Middle frontal gyrus (tissue), 1 donor: ENCODE measurements around the gene PREP.
"Not testable (repeated sequence)": the region's sequence is repeated elsewhere in the genome, so short reads cannot be mapped to it uniquely, and the experiment has no call there.

Experiments
- DNase-seq: peaks from one replicate; pipeline ENCODE4 v3.0.0-alpha.2; 2015; ENCODE audit warnings: low spot score; ENCODE audit errors: extremely low spot score

Gene PREP

DNA sequence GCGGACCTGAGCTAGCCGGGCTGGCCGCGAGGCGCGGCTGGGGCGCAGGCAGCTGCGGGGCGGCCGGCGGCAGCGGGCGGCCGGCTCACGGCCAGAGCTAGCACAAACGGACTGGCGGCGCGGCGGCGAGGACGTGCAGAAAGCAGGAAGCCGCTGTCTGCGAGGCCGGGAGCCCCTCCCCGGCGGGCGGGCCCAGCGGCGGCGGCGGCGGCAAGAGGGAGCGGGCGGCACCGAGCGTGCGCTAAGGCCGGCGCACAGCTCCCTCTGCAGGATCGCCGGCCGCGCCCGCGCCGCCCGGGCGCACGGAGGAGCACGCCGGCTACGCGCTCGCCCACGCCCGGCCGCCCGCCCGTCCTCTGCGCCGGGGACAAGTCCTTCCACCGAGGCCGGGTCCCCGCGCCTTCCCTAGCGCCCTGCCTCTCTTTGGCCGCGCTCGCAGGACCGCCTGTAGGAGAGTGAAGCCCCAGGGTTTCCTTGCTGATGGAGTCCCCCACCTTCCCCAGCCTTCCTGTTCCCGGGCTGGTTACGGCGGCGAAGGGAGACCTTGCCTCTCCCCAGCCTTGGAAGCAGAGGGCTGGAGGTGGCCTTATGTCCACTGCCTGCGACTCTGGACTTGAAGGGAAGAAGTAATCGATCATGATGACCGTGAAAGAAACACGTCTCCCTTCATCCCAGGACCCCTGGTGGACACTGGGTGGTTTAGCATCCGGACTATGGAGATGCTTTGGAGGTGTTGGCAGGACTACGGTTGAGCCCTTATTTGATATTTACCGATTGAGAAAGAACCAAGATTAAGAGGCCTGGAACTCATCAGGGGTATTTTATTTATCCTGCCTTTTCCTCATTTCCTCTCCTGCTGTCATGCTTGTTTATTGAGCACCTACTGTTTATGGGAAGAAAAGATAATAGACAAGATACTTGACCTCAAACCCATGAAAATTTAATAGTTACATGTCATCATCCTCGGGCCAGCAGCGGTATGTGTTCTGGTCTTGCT, at the start of gene PREP:
Gene PREP (minus strand): TSS at position 144 of the 997 bp plus-strand sequence. CDS start 191 bp downstream, outside the sequence.
- peak; percentile 80 for DNase-seq

DNA sequence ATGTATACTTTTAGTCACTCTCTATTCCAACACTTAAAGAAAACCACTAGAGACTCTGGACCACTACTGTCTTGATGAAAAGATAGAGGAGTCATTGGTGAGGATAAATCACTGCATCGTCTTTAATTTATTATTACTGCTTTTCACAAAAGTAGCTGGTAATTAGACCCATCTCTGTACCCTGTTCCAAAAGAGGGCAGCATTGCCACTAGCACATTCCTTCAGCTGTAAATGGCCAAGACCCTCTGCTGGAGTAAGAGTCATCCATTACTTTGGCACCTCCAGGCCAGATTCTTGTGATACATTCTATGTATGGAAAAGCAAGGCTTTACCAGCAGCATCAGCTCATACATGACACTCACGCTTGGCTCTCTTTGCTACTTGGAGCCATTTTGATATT, 49.5 kb upstream of the PREP start:
- no peak for DNase-seq

DNA sequence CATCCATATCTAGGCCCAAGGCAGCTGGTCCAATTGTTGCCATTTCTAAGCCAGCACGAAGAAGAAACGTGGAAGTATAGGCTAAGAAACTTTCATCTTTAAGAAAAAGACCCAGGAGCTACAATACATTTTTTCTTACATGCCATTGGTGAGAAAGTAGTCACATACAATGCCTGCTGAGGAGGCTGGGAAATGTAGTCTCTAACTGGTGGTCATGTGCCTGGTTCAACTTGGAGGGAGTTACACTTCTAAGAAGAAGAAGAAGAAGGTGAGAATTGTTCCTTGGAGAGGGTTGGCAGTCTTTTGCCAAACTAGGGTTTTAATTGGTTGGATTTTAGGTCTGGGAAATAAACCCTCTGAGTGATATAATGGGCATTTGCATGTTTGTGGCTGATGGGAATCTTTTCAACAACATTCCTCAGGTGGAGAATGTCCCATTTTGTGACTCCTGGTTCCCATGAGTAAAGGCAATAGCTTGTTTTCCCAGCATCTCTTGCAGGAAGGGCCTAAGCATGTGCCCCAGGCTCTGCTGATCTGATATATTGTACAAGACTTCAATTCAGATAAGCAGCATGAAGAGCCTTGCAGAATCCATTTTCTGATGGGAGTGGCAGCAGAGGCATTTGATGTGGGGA, 47.0 kb upstream of the PREP start:
- no peak for DNase-seq

DNA sequence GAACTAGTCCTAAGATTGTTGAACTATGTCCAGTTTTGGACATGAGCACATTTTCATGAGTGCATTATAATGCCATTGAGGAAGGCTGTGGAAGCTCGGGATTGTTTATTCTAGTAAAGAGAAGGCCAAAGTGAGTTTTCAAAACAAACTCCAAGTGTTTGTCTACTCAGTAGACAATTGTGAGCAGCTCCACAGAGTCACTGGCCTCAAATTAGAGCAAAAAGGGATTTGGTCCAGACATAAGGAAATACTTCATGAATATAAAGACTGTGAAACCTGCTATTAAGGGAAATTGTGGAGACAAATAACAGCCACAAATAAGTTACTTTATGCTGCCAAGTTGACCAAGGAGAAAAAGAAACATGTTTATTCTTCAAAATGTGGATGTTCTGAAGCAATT, 42.6 kb upstream of the PREP start:
- DNase-seq = no peak

DNA sequence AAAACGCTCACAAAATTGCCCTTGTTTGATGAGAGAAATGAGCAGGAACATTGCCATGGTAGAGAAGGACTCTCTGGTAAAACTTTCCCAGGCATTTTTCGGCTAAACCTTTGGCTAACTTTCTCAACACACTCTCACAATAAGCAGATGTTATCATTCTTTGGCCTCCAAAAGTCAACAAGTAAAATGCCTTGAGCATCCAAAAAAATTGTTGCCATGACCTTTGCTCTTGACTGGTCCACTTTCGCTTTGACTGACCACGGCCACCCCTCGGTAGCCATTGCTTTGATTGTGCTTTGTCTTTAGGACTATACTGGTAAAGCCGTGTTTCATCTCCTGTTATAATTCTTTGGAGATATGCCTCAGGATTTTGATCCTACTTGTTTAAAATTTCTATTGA, 41.1 kb upstream of the PREP start:
- DNase-seq = no peak

DNA sequence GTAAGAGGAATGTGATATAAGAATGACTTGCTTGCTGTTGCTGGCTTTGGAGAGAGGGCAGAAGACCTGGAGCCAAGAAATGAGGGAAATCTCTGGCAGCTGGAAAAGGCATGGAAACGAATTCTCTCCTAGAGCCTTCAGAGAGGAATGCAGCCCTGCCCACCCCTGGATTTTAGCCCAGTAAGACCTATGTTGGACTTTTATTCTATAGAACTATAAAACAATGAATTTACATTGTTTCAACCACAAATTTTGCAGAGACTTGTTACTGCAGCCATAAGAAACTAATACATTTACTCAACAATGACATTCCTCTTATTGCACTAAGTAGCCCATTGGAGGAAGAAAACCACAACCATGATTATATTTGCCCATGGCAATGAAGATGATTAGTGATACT, 39.5 kb upstream of the PREP start:
- DNase-seq = no peak

DNA sequence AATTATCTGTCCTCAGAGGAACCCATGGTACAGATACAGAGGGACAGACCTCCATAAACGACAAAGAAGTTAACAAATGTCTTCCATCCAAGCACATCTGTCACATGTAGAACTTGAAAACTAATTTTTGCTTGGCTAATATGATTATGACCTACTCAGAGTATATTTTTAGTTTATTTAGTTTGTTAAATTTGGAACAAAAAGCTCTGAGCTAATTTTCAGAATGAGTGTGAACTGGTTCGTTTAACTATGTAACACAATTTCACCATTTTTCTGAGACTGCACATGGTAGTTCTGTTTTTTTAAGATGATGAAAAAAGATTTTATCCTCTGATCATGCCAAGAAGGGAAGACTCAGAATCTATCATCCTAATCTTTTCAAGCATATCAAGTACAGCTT, 34.4 kb upstream of the PREP start:
- DNase-seq = no peak

DNA sequence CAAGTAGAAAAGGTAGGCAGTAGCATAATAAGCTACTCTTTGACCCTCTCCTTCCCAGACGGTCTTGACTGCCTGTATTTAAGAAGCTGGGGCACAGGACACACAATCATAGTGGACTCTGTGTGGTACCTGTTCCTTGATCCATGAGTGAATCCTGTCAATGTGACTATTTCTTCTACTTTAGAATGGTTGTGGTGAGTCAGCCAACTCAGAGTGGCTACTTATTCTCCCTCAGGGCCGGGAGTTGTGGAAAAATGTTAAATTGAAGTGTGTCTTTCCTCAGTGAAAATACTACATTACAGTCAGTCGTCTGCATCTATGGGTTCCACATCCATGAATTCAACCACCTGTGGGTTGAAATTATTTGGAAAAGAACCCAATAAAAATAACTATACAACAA, 30.8 kb upstream of the PREP start:
- no peak for DNase-seq

DNA sequence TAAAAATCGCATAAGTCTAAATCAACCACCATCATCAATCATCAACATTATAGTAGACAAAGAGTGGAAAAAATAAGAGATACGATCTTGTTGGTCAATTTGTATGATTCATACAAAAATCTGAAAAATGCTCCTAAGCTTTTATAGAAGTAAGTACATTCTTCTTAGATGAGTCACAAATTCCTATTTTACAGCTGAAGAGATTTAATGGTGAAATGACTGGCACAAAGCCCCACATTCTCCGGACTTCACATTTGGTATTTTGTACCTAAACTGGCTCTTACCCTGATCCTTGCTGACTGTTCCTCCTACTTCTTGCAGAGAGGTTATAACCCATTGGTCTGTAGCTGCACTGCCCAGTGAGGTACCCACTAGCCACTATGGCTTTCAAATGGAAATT, 29.9 kb upstream of the PREP start:
- DNase-seq = no peak

DNA sequence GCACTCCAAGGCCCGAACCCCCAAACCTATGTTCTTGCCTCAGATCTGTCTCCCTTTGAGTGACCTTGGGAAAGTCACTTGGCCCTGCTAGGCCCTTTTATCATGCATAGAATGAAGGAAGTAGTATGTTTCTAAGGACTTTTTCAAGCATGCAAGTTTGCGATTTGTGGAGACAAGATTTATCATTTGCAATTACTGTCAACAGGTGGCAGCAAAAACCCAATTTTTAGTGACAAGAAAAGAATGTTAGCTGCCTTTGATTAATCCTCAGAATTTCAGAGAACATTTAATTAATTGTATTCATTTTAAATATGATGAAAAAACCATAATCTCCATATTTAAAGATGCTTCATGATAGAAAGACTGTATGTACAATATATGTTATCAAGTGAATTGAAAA, 28.3 kb upstream of the PREP start:
- DNase-seq = no peak

DNA sequence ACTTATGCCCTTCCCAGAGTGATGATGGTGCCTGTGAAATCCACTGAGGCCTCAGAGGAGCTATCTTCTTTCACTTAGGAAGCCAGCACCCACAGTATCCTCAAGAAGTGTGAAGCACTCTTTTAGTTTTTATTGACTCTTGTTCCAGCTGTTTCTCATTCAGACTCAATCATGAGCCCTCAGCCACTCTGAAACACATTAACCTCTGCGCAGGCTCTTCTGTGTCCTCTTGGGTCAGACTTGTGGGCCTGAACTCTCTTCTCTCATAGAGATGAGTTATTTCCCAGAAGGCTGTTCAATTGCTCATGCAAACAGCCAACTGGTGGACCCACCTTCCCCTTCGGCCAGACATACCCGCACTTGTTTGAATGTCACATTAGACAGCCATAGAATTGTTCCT, 27.8 kb upstream of the PREP start:
- no peak for DNase-seq

DNA sequence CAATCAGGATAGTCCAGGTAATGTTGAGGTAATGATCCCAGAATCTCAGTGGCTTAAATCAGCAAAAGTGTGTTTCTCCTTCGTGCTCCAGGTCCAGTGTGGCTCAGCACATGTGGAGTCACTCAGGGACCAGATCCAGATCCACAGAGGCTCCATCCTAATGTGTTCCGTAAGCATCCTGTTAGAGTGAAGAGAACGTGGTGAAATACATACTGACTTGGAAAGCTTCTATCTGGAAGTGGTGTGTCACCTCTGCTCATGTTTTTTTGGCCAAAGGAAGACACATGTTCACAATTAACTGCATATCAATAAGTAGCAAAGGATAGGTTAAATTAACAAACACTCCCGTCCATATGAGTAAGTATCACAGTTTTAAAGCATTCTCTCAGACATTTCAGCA, 26.8 kb upstream of the PREP start:
- no peak for DNase-seq

DNA sequence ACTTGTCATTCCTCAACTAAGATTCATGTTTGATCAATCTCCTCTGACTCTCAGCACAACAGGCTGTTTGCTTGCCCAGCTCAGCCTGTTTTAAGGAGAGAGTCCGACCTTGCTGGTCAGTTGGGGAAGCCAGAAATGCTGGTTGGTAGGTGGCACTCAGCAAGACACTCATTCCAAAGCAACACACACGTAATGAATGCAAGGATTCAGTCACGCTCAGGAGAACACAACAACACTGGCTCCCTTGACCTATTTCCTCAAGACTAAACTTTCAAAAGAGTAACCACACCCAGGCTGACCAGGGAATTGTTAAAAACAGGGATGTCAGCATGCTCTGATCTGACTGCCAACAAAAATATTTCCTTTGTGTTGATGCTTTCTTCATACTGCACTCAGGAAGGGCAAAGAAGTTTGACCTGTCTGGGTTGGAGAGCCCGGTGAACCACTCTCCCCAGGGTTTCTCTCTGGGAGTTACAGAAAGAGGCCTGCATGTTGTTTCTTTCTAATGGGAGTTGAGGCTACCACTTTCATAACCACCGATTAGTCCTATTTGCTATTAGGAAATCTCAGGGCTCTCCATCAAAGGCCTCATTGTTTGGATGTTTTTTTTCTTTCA, 25.6 kb upstream of the PREP start:
- no peak for DNase-seq

DNA sequence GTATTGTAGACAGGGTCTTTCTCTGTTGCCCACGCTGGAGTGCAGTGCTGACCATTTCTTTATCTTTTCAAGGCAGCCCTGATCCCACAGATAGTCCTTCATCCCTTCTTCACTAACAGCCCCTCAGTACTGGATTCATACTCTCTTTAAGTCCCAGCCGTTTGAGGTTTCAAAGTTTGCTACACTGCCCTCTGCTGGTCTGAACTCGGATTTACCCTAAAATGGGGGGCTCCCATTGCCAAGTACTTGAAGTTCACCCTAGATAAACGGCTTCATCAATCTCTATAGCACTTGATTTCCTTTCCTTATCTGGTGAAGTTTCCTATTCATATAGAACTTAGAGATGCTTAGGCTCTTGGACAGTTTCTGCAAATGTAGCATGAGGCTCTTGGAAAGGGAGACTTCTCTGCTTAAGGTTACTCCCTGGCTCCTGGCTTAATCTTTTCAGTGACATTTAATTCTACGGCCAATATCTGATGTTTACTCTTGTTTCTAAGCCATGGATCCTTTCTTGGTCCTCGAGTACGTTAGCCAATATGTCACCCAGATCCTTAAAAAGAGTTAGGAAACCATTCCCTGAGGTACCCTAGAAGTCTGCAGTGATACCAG, 21.4 kb upstream of the PREP start:
- DNase-seq = no peak

DNA sequence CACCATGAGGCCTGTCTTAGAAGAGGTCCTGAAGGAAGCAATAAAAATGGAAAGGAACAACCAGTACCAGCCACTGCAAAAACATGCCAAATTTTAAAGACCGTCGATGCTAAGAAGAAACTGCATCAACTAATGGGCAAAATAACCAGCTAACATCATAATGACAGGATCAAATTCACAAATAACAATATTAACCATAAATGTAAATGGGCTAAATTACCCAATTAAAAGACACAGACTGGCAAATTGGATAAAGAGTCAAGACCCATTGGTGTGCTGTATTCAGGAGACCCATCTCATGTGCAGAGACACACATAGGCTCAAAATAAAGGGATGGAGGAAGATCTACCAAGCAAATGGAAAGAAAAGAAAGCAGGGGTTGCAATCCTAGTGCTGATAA, 14.1 kb upstream of the PREP start:
- not testable (repeated sequence) for DNase-seq

DNA sequence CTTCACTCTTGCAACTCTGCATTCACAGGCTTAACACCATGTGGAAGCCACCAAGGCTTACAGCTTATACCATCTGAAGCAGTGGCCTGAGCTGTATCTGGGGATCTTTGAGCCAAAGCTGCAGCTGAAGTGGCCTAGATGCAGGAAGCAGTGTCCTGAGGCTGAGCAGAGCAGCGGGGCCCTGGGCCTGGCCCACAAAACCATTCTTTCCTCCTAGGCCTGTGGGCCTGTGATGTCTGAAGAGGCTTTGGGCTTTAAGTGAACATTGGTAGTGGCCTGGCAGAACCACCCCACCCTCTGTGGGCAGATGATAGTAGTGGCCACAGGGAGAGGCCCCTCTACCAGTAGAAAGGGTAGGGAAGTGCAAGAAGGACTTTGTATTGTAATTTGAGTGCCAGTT, 6.9 kb upstream of the PREP start:
- no peak for DNase-seq

DNA sequence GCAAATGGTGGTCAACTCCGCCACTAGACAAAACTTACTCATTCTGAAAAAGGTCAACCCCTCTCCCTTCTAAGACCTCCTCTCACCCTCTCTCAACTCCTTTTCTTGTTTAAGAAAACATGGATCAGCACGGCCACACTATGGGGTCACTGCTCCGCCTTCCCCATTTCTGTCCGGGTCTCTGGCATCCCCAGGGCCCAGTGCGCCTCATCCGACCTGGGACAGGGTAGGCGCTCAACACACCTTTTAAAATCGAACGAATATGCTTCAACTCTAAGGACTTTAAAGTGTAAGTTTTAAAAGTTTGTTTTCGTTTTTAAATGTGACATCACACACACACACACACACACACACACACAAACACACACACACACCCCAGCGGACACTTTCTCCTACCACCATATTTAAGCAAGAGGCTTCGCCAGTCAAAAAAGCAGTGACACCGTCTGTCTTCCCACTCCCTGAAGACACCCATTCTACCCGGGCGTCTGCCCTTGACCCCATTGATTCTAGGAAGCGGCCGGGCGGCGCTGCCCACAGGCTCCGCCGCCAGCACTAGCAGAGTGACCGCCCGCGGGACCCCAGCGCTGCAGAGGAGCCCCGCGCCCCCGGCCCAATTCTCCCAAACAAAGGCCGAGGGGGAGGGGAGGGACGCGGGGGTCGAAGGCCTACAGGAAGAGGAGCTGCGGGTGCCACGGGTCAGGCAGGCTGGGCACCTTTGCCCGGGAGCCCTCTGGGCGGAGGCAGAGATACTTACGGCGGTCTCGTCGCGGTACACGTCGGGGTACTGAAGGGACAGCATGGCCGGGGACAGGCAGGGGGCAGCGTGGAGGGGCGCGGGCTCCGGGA, 568 bp downstream of the PREP start:
- no peak for DNase-seq

DNA sequence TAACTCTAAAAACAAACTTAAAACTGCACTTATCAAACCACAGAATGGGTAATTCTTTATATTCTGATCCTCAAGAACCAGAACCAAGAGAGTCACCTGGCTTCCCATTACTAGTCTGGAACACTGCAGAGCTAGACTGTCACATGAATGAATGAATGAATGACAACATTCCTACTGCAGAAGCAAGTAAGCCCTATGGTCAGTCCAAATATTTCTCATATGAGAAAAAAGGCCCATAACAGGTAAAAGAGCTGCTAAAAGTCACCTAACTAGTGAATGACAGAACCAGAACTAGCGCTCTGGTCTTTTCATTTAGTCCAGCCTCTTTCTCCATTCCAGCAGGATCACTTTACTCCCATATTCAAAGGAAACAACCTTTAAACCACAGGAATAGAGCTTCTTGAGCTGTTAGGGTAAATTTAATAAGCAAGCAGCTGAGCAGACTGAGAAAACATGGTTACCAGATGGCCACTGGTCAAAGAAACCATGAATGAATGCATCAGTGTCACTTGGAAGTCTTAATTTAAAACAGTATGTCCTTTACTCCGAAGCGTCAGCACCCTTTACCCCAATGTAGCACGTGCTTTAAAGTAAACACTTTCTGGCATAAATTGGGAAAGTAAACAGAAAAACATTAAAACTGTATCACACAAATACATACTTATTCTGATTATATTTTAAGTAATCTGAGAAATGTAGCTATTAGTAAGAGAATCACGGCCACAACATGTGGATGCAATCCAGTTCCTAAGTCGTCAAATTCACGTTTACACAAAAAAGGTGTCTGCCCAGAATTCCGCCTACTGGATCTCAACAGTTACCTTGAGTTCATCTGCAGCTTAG, 1.4 kb downstream of the PREP start:
- no peak for DNase-seq

DNA sequence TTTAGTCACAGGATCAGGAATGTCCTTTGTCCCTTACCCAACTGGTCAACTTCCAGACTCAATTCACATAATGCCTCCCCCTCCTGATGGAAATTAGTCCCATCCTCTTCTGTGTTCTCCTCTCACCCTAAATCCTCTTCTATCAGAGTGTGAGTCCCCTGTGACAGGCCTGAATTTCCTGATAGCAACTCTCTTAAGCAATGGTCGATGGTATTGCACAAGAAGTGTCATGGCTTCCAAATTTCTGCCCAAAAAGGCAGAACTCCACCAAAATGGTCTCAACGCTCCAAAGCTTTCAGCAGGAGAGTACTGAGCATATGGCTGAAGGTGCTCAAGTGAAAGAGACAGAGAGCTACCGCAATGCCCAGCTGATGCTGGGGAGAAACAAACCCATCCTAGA, 2.4 kb downstream of the PREP start:
- DNase-seq = no peak

DNA sequence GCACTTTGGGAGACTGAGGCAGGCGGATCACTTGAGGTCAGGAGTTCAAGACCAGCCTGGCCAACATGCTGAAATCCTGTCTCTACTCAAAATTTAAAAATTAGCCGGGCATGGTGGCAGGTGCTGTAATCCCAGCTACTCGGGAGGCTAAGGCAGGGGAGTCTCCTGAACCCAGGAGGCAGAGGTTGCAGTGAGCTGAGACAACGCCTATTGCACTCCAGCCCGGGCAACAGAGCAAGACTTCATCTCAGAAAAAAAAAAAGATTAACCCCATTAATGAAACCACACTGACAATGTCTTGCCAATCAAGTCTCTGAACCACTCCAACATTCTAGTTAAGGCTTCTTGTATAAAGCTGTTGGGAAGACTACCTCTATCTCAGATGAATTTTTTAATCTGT, 4.0 kb downstream of the PREP start:
- DNase-seq = no peak
